Mesendoderm (in vitro differentiated cells): Measurements from ENCODE around the gene PILRA.
"Not testable (repeated sequence)": the region's sequence is repeated elsewhere in the genome, so short reads cannot be mapped to it uniquely, and the experiment has no call there.

Source experiments
- DNase-seq: peaks from one replicate; pipeline ENCODE4 v3.0.0; 2013
- H2AK5ac ChIP-seq: 2 replicates; pipeline ENCODE4 v1.6.1; 2013; ENCODE audit warnings: low read length, inconsistent platforms
- H2BK120ac ChIP-seq: 2 replicates; pipeline ENCODE4 v1.6.1; 2013; ENCODE audit warnings: low read depth, mild to moderate bottlenecking, low read length, moderate library complexity, mixed read lengths
- H2BK15ac ChIP-seq: replicated peaks from 2 replicates; pipeline ENCODE4 v1.6.1; 2013; ENCODE audit warnings: low read depth, mild to moderate bottlenecking, moderate library complexity
- H2BK5ac ChIP-seq: 2 replicates; pipeline ENCODE4 v1.6.1; 2013; ENCODE audit warnings: low read length, inconsistent platforms
- H3K18ac ChIP-seq: 2 replicates; pipeline ENCODE4 v1.6.1; 2013; ENCODE audit warnings: mild to moderate bottlenecking, low read length, mixed read lengths
- H3K23ac ChIP-seq: one replicate; pipeline ENCODE4 v1.6.1; 2013; ENCODE audit warnings: low read length
- H3K27ac ChIP-seq: 2 replicates; pipeline ENCODE4 v1.5.1; 2013; ENCODE audit warnings: low read depth, mild to moderate bottlenecking, inconsistent platforms, low read length, moderate library complexity
- H3K27me3 ChIP-seq: 2 replicates; pipeline ENCODE4 v1.6.1; 2013; ENCODE audit warnings: low read length, control low read depth, mild to moderate bottlenecking, inconsistent platforms; ENCODE audit not compliant: insufficient read depth, poor library complexity
- H3K36me3 ChIP-seq: 2 replicates; pipeline ENCODE4 v1.6.1; 2013; ENCODE audit warnings: low read length, inconsistent platforms; ENCODE audit not compliant: control insufficient read depth, insufficient read depth
- H3K4ac ChIP-seq: one replicate; pipeline ENCODE4 v1.6.1; 2013; ENCODE audit warnings: low read depth, mild to moderate bottlenecking, low read length, moderate library complexity
- H3K4me1 ChIP-seq: 2 replicates; pipeline ENCODE4 v1.6.1; 2013; ENCODE audit warnings: low read depth, low read length, inconsistent platforms; ENCODE audit not compliant: control insufficient read depth
- H3K4me2 ChIP-seq: 2 replicates; pipeline ENCODE4 v1.6.1; 2013; ENCODE audit warnings: low read length
- H3K4me3 ChIP-seq: 2 replicates; pipeline ENCODE4 v1.5.1; 2013; ENCODE audit warnings: mild to moderate bottlenecking, low read length
- H3K56ac ChIP-seq: one replicate; pipeline ENCODE4 v1.6.1; 2013; ENCODE audit warnings: low read length
- H3K79me1 ChIP-seq: 2 replicates; pipeline ENCODE4 v1.6.1; 2013; ENCODE audit warnings: low read length, inconsistent platforms
- H3K79me2 ChIP-seq: 2 replicates; pipeline ENCODE4 v1.6.1; 2013; ENCODE audit warnings: mild to moderate bottlenecking, low read length; ENCODE audit not compliant: control insufficient read depth, insufficient read depth
- H3K9ac ChIP-seq: 2 replicates; pipeline ENCODE4 v1.6.1; 2013; ENCODE audit warnings: low read length, inconsistent platforms
- H4K5ac ChIP-seq: one replicate; pipeline ENCODE4 v1.6.1; 2013; ENCODE audit warnings: low read length
- H4K8ac ChIP-seq: one replicate; pipeline ENCODE4 v1.6.1; 2013; ENCODE audit warnings: low read depth, mild to moderate bottlenecking, control low read depth, low read length, moderate library complexity
- WGBS: extraction: QIAGEN DNeasy Blood & Tissue Kit; methylation state at CpG from one replicate; pipeline ENCODE4 v1.1.7; 2013; ENCODE audit warnings: low lambda C conversion rate, missing lambda C conversion rate; ENCODE audit not compliant: insufficient coverage; ENCODE audit errors: extremely low coverage; 5-methylcytosine and 5-hydroxymethylcytosine counted together

Gene PILRA

DNA sequence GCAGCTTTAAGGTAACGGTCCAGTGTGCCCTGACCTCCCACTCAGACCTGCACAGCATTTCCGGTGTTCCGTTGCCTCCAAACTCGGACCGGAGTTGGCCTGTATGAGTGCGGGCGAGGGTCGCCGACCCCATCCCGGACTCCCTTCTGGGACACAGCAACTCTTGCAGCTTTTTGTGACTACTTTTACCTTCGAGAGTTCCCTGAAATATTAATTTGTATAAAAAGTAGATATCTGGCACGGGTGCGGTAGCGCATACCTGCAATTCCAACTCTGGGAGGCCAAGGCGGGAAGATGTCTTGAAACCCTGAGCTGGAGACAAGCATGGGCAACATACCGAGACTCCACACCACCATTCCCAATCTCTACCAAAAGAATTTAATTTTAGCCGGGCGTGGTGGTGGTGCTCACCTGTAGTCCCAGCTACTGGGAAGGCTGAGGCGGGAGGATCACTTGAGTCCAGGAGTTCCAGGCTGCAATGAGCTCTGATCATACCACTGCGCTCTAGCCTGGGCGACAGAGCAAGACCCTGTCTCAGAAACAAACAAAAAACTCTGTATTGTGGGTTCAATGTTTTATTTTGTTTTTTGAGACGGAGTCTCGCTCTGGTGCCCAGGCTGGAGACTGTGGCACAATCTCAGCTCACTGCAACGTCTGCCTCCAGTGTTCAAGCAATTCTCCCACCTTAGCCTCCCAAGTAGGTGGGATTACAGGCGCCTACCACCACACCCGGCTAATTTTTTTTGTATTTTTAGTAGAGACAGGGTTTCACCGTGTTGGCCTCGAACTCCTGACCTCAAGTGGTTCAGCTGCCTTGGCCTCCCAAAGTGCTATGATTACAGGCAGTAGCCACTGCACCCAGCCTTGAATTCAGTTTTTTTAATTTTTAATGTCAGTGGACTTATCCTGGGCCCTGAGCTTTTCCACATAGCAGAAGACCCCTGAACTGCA is 64.1 kb downstream of the PILRA start:
- H3K23ac ChIP-seq = no peak overlapping the region
- no peak for DNase-seq
- no peak overlapping the region for H3K4me3 ChIP-seq
- peaks cover 23% of the 10 kb centered on the region for H3K79me2 ChIP-seq
- H2BK120ac ChIP-seq = no peak overlapping the region
- H4K8ac ChIP-seq = no peak overlapping the region
- H4K5ac ChIP-seq = no peak overlapping the region
- H2BK5ac ChIP-seq = no peak overlapping the region
- H3K9ac ChIP-seq = no peak overlapping the region
- peaks cover 13% of the 10 kb centered on the region for H3K79me1 ChIP-seq
- H3K4me2 ChIP-seq = no peak overlapping the region
- peak overlapping the region; percentile 5 for H3K56ac ChIP-seq
- no peaks in the 10 kb centered on the region for H3K4me1 ChIP-seq
- H3K4ac ChIP-seq = no peak overlapping the region
- no peak overlapping the region for H3K27ac ChIP-seq
- H3K36me3 ChIP-seq = peaks cover 2% of the 10 kb centered on the region
- no CpG with 5 or more reads among the region's 28 CpGs for WGBS
- H2BK15ac ChIP-seq = no peak overlapping the region
- H3K27me3 ChIP-seq = no peaks in the 10 kb centered on the region
- H2AK5ac ChIP-seq = no peak overlapping the region
- H3K18ac ChIP-seq = no peak overlapping the region

- H3K79me2 ChIP-seq = peaks cover 16% of the 10 kb centered on the region
- H4K5ac ChIP-seq = no peak overlapping the region
- H2BK15ac ChIP-seq = no peak overlapping the region
- peaks cover 10% of the 10 kb centered on the region for H3K79me1 ChIP-seq
- H3K18ac ChIP-seq = no peak overlapping the region
- H3K4ac ChIP-seq = no peak overlapping the region
- H3K36me3 ChIP-seq = peaks cover under 1% of the 10 kb centered on the region
- no peak overlapping the region for H3K9ac ChIP-seq
- 100% methylated on average over 1 of the region's 2 CpGs for WGBS
- H3K56ac ChIP-seq = no peak overlapping the region
- DNase-seq = no peak
- no peak overlapping the region for H2AK5ac ChIP-seq
- no peaks in the 10 kb centered on the region for H3K4me1 ChIP-seq
- no peak overlapping the region for H2BK5ac ChIP-seq
- no peak overlapping the region for H3K4me2 ChIP-seq
- no peaks in the 10 kb centered on the region for H3K27me3 ChIP-seq
- no peak overlapping the region for H4K8ac ChIP-seq
- H3K27ac ChIP-seq = no peak overlapping the region
- H2BK120ac ChIP-seq = no peak overlapping the region
- H3K4me3 ChIP-seq = no peak overlapping the region
- no peak overlapping the region for H3K23ac ChIP-seq
These were observed 64.9 kb downstream of the PILRA start for GRCh38 chr7:100438172-100438571.

- not testable (repeated sequence) for H3K4me3 ChIP-seq, H3K23ac ChIP-seq, H3K36me3 ChIP-seq, H3K27ac ChIP-seq, H2BK15ac ChIP-seq, H3K56ac ChIP-seq, H4K8ac ChIP-seq, H2BK120ac ChIP-seq, H3K9ac ChIP-seq, H3K4me1 ChIP-seq, H3K4me2 ChIP-seq, H2AK5ac ChIP-seq, H3K27me3 ChIP-seq, H3K79me1 ChIP-seq, H2BK5ac ChIP-seq, H4K5ac ChIP-seq, H3K18ac ChIP-seq, H3K4ac ChIP-seq, DNase-seq
- no CpG with 5 or more reads among the region's 8 CpGs for WGBS
- peaks cover 12% of the 10 kb centered on the region for H3K79me2 ChIP-seq
These were observed 65.4 kb downstream of the PILRA start for GRCh38 chr7:100438731-100439130.

DNA sequence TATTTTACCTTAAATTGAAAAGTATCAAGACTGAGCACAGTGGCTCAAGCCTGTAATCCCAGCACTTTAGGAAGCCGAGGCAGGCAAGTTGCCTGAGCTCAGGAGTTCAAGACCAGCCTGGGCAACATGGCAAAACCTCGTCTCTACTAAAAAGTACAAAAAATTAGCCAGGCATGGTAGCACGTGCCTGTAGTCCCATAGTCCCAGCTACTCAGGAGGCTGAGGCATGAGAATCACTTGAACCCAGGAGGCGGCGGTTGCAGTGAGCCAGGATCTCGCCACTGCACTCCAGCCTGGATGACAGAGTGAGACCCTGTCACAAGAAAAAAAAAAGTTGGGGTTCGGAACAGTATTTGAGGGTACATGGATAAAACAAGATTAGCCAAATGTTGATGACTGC is 66.0 kb downstream of the PILRA start:
- not testable (repeated sequence) for H3K27ac ChIP-seq

GRCh38 chr7:100441641-100442535 is 68.6 kb downstream of the PILRA start:
- H3K4me3 ChIP-seq = no peak overlapping the region
- no peak overlapping the region for H3K56ac ChIP-seq
- no peak overlapping the region for H3K9ac ChIP-seq
- H3K36me3 ChIP-seq = no peaks in the 10 kb centered on the region
- H2AK5ac ChIP-seq = no peak overlapping the region
- no peaks in the 10 kb centered on the region for H3K79me2 ChIP-seq
- no CpG with 5 or more reads among the region's 11 CpGs for WGBS
- H2BK15ac ChIP-seq = no peak overlapping the region
- H4K5ac ChIP-seq = no peak overlapping the region
- H3K27me3 ChIP-seq = no peaks in the 10 kb centered on the region
- no peaks in the 10 kb centered on the region for H3K79me1 ChIP-seq
- H4K8ac ChIP-seq = no peak overlapping the region
- H3K27ac ChIP-seq = no peak overlapping the region
- H3K4ac ChIP-seq = no peak overlapping the region
- H3K23ac ChIP-seq = no peak overlapping the region
- H3K4me2 ChIP-seq = no peak overlapping the region
- H3K18ac ChIP-seq = no peak overlapping the region
- no peak for DNase-seq
- H2BK5ac ChIP-seq = no peak overlapping the region
- no peaks in the 10 kb centered on the region for H3K4me1 ChIP-seq
- no peak overlapping the region for H2BK120ac ChIP-seq

More for the DNA sequence above, 66.0 kb downstream of the PILRA start:
- not testable (repeated sequence) for H3K23ac ChIP-seq, DNase-seq, H2BK120ac ChIP-seq, H4K8ac ChIP-seq, H3K79me1 ChIP-seq, H3K56ac ChIP-seq, H3K9ac ChIP-seq, H3K4me2 ChIP-seq, H3K4me1 ChIP-seq, H2BK5ac ChIP-seq, H3K79me2 ChIP-seq, H3K36me3 ChIP-seq, H3K4ac ChIP-seq, H3K18ac ChIP-seq, H2BK15ac ChIP-seq, H4K5ac ChIP-seq, H3K4me3 ChIP-seq, H2AK5ac ChIP-seq, H3K27me3 ChIP-seq
- whole genome bisulfite sequencing = no CpG with 5 or more reads among the region's 7 CpGs
